GM18951 (cell line): ENCODE results near the gene MYO15B.
"Not testable (repeated sequence)": the region's sequence is repeated elsewhere in the genome, so short reads cannot be mapped to it uniquely, and the experiment has no call there.

ENCODE experiments used
- POLR2A ChIP-seq: IDR thresholded peaks from 4 replicates; pipeline ENCODE4 v1.6.1; 2011; ENCODE audit warnings: mild to moderate bottlenecking; ENCODE audit not compliant: insufficient read length, insufficient read depth; ENCODE audit errors: extremely low read depth
- in situ Hi-C: fragments of 300-500 bp; cut with MboI; formaldehyde crosslinking; loops from one replicate; pipeline ENCODE4 v1.12.0; 2022; ENCODE audit warnings: low sequenced_read_pairs, mixed read lengths, inconsistent platforms; ENCODE audit not compliant: unreplicated experiment

MYO15B gene

GRCh38 chr17:75575197-75575596 is 12.4 kb upstream of the MYO15B start:
- in situ Hi-C loops = no loop called here
- TF ChIP-seq POLR2A = no peak

DNA sequence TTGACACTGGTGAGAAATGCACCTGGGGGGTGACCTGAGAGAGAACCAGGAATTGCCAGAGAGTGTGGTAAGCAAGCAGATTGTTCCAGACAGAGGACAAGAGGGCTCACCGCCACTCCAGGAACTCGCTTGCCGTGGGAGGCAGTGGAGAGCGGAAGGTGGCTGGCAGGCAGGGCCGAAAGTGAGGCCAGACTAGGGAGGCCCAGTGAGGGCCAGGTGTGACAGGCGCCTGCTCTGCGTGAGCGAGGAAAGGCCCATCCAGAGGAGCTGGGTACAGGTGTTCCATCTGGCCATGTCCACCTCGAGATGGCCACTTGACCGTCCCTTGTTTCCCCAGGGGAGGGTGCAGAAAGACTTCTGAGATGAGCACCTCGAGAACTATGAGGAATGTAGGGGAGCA is 11.9 kb upstream of the MYO15B start:
- in situ Hi-C loops = no loop called here
- no peak for TF ChIP-seq POLR2A

GRCh38 chr17:75576661-75577060 is 10.9 kb upstream of the MYO15B start:
- no peak for TF ChIP-seq POLR2A
- in situ Hi-C loops = no loop called here

GRCh38 chr17:75581121-75581725 is 6.4 kb upstream of the MYO15B start:
- in situ Hi-C loops = not testable (repeated sequence)

- in situ Hi-C loops = not testable (repeated sequence)
Observed at GRCh38 chr17:75583197-75583596, 4.4 kb upstream of the MYO15B start.

DNA sequence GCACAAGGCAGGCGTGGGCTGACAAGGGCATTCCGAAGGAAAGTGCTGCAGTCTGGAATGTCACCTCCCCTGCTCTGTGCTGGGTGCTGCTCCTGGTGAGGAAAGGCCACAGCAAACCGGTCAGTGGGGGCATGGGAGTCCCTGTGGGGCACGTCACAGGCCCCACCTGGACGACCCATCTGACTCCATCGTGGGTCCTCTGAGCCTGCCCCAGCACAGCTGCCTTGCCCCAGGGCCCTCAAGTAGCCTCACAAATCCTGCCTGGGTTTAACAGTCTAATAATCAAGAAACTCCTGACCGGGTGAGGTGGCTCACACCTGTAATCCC is 2.8 kb upstream of the MYO15B start:
- in situ Hi-C loops = no loop called here
- no peak for TF ChIP-seq POLR2A

DNA sequence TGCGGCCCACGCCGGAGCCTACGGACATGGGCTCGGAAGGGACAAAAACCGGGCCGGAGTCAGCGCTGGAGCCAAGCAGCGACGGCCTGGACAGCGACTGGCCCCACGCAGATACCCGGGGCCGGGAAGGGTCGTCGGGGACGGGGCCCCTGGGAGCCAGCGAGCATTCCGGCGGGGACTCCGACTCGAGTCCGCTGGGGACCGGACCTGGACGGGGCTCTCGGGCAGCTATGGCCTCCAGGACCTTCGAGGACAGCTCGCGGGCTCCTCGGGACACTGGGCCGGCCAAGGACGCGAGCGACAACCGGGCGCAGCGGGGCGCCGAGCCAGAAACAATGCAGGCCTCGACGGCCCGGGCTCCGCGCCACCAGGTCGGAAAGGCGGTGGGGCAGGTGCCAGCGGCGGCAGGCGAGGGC is 1.0 kb downstream of the MYO15B start:
- no peak for TF ChIP-seq POLR2A
- in situ Hi-C loops = no loop called here

GRCh38 chr17:75589012-75589918 is 1.7 kb downstream of the MYO15B start:
- in situ Hi-C loops = no loop called here
- TF ChIP-seq POLR2A = no peak

DNA sequence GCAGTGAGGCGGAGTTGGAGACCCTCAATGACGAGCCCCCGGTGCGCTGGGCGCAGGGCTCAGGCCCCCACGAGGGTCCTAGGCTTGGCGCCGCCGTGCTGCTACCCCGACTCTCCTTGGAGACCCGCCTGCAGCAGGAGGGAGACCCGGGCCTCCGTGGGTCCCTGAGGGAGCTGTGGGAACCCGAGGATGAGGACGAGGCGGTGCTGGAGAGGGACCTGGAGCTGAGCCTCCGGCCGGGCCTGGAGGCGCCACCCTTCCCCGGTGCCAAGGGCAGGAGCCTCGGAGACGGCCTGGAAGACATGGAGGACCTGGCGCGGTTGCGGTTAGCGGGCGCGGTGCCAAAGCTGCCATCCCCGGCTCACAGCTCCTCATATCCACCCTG is 2.3 kb downstream of the MYO15B start:
- in situ Hi-C loops = no loop called here
- TF ChIP-seq POLR2A = no peak

- no peak for TF ChIP-seq POLR2A
- in situ Hi-C loops = no loop called here
Observed at GRCh38 chr17:75590314-75590761, 2.7 kb downstream of the MYO15B start.

DNA sequence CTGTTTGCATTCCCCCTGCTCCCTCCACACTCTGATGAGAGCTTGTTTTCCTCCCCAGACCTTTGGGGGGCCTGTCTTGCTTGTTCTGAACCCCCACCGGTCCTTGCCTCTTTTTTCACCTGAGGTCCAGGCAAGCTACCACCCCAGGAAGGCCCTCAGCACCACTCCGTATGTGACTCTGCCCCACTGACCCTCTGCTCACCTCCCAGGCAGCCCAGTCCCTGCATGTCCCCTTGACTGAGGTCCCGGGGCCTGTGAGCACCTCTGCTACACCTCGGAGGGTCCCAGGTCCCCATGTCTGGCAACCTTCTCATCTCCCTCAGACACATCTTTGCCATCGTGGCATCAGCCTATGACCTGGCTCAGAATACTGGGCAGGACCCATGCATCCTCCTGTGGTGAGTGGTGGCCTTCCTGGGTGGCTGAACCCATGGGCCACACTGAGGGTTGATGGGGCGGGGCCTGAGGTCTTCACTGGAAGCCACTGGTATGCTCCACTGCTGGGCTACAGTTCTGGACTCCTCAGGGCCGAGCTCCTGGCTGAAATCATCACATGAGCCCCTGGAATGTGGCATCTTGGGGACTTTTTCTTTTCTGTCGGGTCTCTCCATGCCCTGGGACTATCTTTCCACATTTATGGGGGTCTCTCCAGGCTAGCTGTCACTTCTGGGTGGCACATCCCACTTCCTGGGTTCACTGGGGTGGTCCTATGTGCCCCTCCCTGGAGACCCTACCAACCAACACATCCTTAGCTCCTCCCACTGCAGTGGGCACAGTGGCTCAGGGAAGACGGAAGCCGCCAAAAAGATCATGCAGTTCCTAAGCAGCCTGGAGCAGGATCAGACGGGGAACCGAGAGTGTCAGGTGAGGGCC is 3.5 kb downstream of the MYO15B start:
- in situ Hi-C loops = no loop called here
- TF ChIP-seq POLR2A = no peak

DNA sequence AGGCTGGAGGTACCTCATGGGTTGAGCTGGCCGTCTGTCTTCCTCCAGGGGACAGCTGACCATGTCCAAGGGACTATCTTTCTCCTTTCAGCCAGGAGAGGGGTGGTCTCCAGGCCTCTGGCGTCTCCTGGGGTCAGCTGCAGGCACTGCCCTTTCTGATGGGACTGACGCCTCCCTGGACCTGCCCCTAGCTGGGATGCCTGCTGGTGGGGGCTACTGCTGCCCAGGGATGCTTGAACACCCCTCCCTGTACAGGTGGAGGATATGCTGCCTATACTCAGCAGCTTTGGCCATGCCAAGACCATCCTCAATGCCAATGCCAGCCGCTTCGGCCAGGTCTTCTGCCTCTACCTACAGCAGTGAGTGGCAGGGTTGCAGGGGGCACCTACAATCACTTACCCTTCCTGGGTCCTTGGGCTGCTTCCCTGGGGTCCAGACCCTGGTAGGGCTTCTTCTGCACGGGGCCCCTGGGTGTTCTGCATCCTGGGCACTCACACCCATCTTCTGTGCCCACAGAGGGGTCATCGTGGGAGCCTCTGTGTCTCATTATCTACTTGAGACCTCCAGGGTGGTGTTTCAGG is 4.2 kb downstream of the MYO15B start:
- in situ Hi-C loops = no loop called here
- TF ChIP-seq POLR2A = no peak

GRCh38 chr17:75592348-75593020 is 4.9 kb downstream of the MYO15B start:
- TF ChIP-seq POLR2A = no peak
- in situ Hi-C loops = no loop called here

DNA sequence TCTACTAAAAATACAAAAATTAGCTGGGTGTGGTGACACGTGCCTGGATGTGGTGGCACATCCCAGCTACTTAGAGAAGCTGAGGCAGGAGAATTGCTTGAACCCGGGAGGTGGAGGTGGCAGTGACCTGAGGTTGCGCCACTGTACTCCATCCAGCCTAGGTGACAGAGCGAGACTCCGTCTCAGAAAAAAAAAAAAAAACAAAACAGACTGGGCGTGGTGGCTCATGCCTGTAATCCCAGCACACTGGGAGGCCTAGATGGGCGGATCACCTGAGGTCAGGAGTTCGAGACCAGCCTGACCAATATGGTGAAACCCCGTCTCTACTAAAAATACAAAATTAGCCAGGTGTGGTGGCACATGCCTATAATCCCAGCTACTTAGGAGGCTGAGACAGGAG is 5.8 kb downstream of the MYO15B start:
- in situ Hi-C loops = not testable (repeated sequence)
